ENCODE results near the gene PGAP6.
"Not testable (repeated sequence)": the region's sequence is repeated elsewhere in the genome, so short reads cannot be mapped to it uniquely, and the experiment has no call there.

Gene PGAP6

GRCh38 chr16:349211-349610 lies 32.6 kb downstream of the PGAP6 start:
- DNase-seq = no peak

GRCh38 chr16:348495-348894 lies 33.3 kb downstream of the PGAP6 start:
- DNase-seq = not testable (repeated sequence)

GRCh38 chr16:347203-347602 lies 34.6 kb downstream of the PGAP6 start:
- no peak for DNase-seq

- peak; percentile 17 for DNase-seq
These were observed 35.2 kb downstream of the PGAP6 start for GRCh38 chr16:346587-346986.

GRCh38 chr16:345772-346171 lies 36.0 kb downstream of the PGAP6 start:
- no peak for DNase-seq

- DNase-seq = no peak
These were observed 39.1 kb downstream of the PGAP6 start for GRCh38 chr16:342455-343213.

GRCh38 chr16:341974-342336 lies 39.8 kb downstream of the PGAP6 start:
- not testable (repeated sequence) for DNase-seq

- not testable (repeated sequence) for DNase-seq
These were observed 40.4 kb downstream of the PGAP6 start for GRCh38 chr16:341095-341973.

GRCh38 chr16:340370-341091 lies 41.2 kb downstream of the PGAP6 start:
- no peak for DNase-seq

- DNase-seq = no peak
These were observed 42.1 kb downstream of the PGAP6 start for GRCh38 chr16:339680-340079.

- no peak for DNase-seq
These were observed 43.7 kb downstream of the PGAP6 start for GRCh38 chr16:337975-338575.

- no peak for DNase-seq
These were observed 44.3 kb downstream of the PGAP6 start for GRCh38 chr16:337437-337836.

GRCh38 chr16:336269-336668 lies 45.5 kb downstream of the PGAP6 start:
- no peak for DNase-seq

- DNase-seq = not testable (repeated sequence)
These were observed 46.7 kb downstream of the PGAP6 start for GRCh38 chr16:334861-335632.

GRCh38 chr16:334164-334832 lies 47.5 kb downstream of the PGAP6 start:
- not testable (repeated sequence) for DNase-seq

- DNase-seq = no peak
These were observed 48.2 kb downstream of the PGAP6 start for GRCh38 chr16:333406-334094.

- peak; percentile 23 for DNase-seq
These were observed 50.5 kb downstream of the PGAP6 start for GRCh38 chr16:331181-331814.

- no peak for DNase-seq
These were observed 51.0 kb downstream of the PGAP6 start for GRCh38 chr16:330741-331140.

GRCh38 chr16:325375-326145 lies 56.2 kb downstream of the PGAP6 start:
- DNase-seq = no peak
